Activated CD4-positive, CD25-positive, alpha-beta regulatory T cell (primary cell): Measurements from ENCODE around the gene PRPF39.

Experiments
- DNase-seq, 4 experiments: peaks; one replicate each; lab custom pipeline; 2025; lab: John Stamatoyannopoulos, UW

PRPF39 gene

GRCh38 chr14:45082420-45082819, 1.5 kb upstream of the PRPF39 start:
- no peak for DNase-seq

- no peak for DNase-seq
Observed at GRCh38 chr14:45083617-45083975, 320 bp upstream of the PRPF39 start.

DNA sequence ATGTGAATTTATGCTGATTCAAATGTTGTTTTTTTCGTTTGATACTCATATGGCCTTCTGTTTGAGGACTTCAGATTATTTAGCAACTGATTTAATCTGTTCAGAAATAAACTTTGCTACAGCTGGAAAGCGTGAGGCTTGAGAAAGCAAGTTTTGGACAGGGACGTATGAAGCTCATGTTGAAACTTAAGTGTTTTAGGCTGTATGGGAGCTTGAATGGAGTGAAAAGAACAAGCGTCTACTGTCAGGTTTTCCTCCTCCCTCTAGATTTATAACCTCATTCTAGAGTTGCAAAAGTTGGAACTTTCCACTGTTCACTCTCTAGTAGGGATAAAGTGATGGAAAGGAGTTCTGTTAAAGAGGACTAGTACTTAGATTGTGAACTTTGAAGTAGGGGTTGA, 1.0 kb downstream of the PRPF39 start:
- DNase-seq = no peak

GRCh38 chr14:45089813-45090212, 5.9 kb downstream of the PRPF39 start:
- no peak for DNase-seq

- no peak for DNase-seq
Observed at GRCh38 chr14:45091710-45092109, 7.8 kb downstream of the PRPF39 start.

DNA sequence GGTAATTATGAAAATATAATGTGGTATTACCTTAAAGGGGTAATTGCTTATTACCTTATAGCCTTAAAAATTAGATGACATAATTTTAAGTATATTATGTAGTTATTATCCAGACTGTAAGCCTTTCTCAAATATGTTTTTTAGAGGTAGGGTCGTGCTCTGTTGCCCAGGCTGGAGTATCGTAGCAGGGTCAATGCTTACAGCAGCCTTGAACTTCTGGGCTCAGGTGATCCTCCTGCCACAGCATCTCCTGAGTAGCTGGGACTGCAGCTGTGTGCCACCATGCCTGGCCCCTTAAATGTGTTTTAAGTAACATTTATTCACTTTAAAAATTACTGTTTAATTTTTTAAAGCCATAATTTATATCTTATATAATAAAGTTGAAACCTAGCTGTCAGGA, 10.4 kb downstream of the PRPF39 start:
- no peak for DNase-seq

DNA sequence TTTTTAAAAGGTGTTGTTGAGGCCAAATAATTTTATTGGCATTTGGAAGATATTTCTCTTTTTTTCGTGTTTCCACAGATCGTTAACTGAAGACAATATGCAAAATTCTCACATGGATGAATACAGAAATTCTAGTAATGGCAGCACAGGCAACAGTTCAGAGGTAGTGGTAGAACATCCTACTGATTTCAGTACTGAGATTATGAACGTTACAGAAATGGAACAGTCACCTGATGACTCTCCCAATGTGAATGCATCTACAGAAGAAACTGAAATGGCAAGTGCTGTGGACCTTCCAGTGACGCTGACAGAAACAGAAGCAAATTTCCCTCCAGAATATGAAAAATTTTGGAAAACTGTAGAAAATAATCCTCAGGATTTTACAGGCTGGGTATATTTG, 11.2 kb downstream of the PRPF39 start:
- no peak for DNase-seq

GRCh38 chr14:45096218-45096617, 12.3 kb downstream of the PRPF39 start:
- DNase-seq = no peak

- DNase-seq = no peak
Observed at GRCh38 chr14:45103806-45104205, 19.9 kb downstream of the PRPF39 start.

DNA sequence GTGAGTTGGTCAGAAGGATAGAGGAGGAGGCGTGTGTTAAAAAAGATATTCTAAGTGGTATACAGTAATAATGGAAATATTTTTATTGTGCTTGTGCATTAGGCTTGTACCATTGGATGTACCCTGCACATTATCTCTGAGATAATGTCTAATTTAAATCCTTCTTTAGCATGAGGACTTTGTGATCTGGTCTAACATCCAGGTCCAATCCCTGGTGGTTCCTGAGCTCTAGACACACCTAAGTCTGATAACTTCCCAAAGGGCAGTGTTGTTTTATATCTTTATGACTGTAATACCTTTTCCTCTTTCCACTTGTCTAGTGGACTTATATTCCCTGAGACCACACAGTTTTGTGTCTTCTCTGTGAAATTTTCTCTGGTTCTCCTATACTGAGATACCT, 20.6 kb downstream of the PRPF39 start:
- DNase-seq = no peak

- DNase-seq = no peak
Observed at GRCh38 chr14:45112896-45113781, 29.2 kb downstream of the PRPF39 start.

GRCh38 chr14:45114327-45114726, 30.4 kb downstream of the PRPF39 start:
- DNase-seq = no peak

DNA sequence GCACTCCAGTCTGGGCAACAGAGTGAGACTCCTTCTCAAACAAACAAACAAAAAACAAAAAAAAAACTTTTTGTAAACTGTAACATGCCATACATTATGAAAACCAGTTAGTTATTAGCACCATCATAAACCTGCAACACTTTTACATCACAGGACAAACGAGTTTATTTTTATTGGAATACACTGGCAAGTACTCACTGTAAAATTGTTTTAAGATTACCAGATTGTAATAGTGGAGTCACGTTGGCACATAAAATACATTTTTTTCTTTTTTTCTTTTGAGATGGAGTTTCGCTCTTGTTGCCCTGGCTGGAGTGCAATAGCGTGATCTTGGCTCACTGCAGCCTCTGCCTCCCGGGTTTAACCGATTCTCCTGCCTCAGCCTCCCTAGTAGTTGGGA, 34.7 kb downstream of the PRPF39 start:
- DNase-seq = no peak

- DNase-seq = no peak
Observed at GRCh38 chr14:45120096-45120495, 36.2 kb downstream of the PRPF39 start.

- no peak for DNase-seq
Observed at GRCh38 chr14:45123271-45123670, 39.4 kb downstream of the PRPF39 start.

DNA sequence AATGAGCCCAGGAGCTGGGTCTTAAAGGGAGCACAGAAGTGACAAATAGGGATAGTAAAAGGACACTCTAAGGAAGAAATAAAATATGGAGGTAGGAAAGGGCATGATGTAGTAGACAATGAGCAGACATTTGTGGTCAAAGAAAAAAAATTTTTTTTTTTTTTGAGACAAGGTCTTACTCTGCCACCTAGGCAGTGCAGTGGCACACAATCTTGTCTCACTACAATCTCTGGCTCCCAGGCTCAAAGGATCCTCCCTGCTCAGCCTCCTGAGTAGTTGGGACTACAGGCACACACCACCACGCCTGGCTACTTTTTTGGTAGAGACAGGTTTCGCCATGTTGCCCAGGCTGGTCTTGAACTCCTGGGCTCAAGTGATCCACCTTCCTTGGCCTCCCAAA, 41.8 kb downstream of the PRPF39 start:
- DNase-seq = no peak

- no peak for DNase-seq
Observed at GRCh38 chr14:45128963-45129629, 45.2 kb downstream of the PRPF39 start.

- DNase-seq = no peak
Observed at GRCh38 chr14:45133683-45134050, 49.8 kb downstream of the PRPF39 start.

DNA sequence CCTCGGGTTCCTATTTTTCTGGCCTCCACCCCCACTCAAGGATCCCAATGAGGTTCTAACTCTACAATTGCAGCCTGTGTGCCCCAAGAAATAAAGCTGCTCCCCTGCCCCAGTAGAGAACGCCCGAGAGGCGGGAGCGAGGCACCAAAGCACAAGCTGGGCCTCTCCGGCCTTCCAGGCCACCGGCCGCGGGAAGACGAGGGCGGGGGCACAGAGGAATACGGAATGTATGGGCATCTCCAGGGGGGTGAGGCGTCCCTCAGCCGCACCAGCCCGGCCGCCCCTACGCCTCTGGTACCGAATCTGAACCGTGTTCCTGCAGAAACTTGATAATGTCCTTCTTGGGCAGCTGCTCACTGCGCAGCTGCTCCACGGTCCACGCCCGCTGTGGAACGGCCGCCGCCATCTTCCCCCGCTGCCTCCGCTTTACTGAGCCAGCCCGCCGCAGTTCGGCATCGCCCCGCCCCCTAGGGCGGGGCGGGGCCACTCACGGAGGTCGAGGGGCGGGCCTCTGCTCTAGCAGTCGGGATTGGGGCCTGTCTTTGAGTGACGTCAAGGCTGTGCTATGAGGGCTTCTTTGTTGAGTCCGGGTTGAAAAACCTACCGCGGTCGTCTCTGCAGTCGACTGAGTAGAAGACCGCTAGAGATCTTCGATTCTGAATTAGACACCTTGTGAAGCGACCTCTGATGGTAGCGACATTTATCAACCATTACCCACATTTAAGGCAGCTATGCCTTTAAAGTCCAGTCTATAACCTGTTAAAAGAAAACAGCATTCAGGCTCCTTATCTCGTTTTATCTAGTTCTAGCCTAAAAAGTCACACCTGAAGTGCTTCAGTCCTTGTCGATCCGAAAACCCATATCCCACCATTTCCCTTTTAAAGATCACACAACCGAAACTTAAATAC, 50.4 kb downstream of the PRPF39 start, which contains the start of gene FKBP3:
FKBP3 (minus strand) TSS at position 431 of the 908 bp plus-strand sequence; CDS start at position 406, 25 bp downstream.
- DNase-seq = peak; percentile 84 to 91 (median 89)

DNA sequence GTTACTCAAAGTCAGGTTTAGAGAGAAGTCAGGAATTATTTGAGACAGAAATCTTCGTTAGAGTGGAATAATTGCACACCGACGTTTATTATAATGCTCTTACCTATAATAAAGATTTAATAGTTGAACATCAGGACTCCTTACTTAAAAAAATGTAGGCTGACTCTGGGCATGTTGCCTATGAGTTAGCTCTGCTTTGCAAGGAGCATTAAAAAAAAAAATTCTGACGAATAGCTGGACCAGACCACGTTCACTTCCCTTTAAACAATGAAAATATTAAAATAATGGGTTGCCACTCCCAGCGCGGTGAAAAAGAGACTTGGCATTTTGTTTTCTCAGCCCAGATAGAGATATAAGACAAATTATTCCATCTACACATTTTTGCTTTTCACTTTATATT, 51.2 kb downstream of the PRPF39 start:
- DNase-seq = no peak

- DNase-seq = peak; percentile 40 to 66 (median 56)
Observed at GRCh38 chr14:45135659-45136395, 51.9 kb downstream of the PRPF39 start, which contains the start of gene FANCM. FANCM (plus strand) TSS chr14:45135930; CDS start chr14:45136032, 102 bp downstream.

DNA sequence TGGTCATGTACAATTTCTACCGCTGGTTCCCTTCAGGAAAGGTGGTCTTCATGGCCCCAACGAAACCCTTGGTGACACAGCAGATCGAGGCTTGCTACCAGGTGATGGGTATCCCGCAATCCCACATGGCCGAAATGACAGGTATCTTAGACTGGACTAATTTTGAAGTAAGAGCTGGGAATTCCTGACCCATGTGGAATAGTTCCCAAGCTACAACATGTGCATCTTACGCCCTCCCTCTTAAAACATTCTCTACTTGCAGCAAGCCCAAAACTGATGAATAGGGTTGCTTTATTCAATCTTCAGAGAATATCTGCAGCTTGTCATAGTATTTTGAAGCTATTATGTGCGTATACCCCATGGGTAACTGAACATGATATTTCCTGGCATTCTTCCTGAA, 52.5 kb downstream of the PRPF39 start:
- DNase-seq = no peak
